ENCODE data around the gene GDPD5. TPM values are rescaled to one million over a fixed set of nuclear protein-coding genes. Genes with fewer than 3 reads are reported as not detected.

GDPD5 gene
- total and polyA plus RNA-seq, 2 donors: 8.7 to 17.9 TPM

DNA sequence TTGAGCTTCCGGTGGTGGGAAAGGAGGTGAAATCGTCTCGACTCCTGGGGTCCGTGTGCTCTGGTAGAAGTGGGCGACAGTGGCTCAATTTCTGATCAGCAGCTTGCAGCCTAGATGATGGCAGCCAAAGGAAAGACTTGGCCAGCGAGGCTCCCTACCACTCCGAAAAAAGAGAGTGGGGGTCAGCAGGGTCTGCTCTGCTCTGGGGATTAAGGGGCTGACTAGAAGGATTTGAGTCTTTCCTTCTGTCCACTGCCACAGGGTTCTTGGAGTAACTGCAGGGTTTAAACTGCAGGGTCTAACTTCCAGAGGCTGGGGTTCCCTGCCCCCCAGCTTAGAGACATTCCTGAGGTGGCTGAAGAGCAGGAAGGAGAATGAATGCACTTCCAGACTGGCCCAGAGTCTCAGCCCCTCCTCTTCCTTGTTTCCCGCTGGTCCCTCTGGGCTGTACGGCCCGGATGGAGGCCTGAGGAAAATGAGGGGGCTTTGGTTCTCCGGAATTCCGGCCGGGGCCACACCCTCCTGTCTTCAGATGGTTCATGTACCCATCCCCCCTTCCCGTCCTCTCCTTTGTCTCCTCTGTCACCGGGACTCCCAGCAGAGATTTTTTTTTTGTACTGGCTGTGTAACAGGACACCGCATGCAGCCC is 37.2 kb upstream of the GDPD5 start:
- peak overlapping the region; percentile 65 for H3K4me3 ChIP-seq (ENCODE audit: low read depth, low read length)

DNA sequence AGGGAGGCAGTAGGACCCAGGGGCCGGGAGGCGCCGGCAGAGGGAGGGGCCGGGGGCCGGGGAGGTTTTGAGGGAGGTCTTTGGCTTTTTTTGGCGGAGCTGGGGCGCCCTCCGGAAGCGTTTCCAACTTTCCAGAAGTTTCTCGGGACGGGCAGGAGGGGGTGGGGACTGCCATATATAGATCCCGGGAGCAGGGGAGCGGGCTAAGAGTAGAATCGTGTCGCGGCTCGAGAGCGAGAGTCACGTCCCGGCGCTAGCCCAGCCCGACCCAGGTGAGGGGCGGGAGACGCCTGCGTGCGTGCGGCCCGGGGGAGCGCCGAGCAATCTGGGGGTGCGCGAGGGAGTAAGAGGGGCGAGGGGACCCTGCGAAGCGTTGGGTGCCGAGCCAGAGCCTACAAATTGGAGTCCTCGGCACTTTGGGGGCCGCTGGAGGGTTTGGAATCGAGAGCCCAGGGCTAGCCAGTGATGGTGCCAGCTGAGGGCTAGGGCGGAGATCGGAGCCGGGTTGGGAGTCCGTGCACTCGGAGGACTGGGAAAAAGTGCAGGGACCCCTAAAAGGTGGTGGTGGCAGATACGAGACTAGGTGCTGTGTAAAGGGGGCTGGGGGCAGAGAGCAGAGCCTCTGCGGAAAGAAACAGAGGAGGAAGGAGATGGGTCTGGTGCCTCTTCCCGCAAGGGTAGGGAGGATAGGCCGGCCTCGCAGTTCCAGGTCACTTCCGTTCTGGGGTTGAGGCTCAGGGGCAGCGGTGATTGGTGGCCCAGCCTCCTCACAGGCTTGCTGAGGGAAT is 36.5 kb upstream of the GDPD5 start, which contains the start of gene SERPINH1:
Gene SERPINH1 (plus strand): TSS at position 206 of the 788 bp plus-strand sequence. CDS start 4,097 bp downstream, outside the sequence.
- peak within 1 kb of the TSS; percentile 92 for H3K27ac ChIP-seq (ENCODE audit: low read depth)
- no peaks in the 10 kb centered on the region for H3K4me1 ChIP-seq (ENCODE audit: insufficient read depth)
- DNase-seq (ENCODE audit: extremely low spot score): peak; percentile 84
- WGBS: under 1% methylated on average over 51 of the region's 51 CpGs
- no peaks in the 10 kb centered on the region for H3K36me3 ChIP-seq (ENCODE audit: insufficient read depth)
- H3K4me3 ChIP-seq (ENCODE audit: low read depth, low read length): peak within 1 kb of the TSS; percentile 65

More for the DNA sequence above, 37.2 kb upstream of the GDPD5 start:
- Histone ChIP-seq H3K4me1 (ENCODE audit: insufficient read depth) (no peaks in the 10 kb centered on the region), H3K36me3 (ENCODE audit: insufficient read depth) (no peaks in the 10 kb centered on the region), H3K27ac (ENCODE audit: low read depth) (peak overlapping the region; percentile 92)
- 2% methylated on average over 16 of the region's 16 CpGs for WGBS
- DNase-seq (ENCODE audit: extremely low spot score): no peak

- WGBS: 13% methylated on average over 21 of the region's 21 CpGs
- DNase-seq (ENCODE audit: extremely low spot score): no peak
- peak overlapping the region; percentile 65 for H3K4me3 ChIP-seq (ENCODE audit: low read depth, low read length)
- H3K27ac ChIP-seq (ENCODE audit: low read depth): peak overlapping the region; percentile 92
- no peaks in the 10 kb centered on the region for H3K36me3 ChIP-seq (ENCODE audit: insufficient read depth)
- H3K4me1 ChIP-seq (ENCODE audit: insufficient read depth): no peaks in the 10 kb centered on the region
Observed at GRCh38 chr11:75561426-75562047, 35.8 kb upstream of the GDPD5 start.

DNA sequence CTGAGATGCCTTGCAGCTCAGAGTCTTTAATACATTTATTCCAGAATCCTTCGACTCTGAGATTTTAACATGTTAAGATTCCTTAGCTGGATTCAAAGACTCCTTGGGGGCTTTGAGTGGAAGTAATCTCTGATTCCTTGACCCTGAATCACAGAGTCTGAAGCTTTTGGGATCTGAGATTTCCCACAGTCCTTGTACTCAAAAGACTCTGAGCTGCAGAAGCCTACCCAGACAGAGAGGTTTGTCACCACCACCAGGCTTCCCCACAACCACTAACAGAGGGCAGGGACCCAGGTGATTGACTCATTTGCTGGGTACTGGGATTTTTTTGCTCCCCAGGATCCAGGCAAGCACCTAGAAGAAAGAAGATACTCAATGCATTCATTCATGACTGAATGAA is 34.9 kb upstream of the GDPD5 start:
- H3K36me3 ChIP-seq (ENCODE audit: insufficient read depth): no peaks in the 10 kb centered on the region
- no peak overlapping the region for H3K27ac ChIP-seq (ENCODE audit: low read depth)
- H3K4me1 ChIP-seq (ENCODE audit: insufficient read depth): no peaks in the 10 kb centered on the region
- WGBS: 30% methylated on average over 1 of the region's 1 CpG
- no peak for DNase-seq (ENCODE audit: extremely low spot score)
- no peak overlapping the region for H3K4me3 ChIP-seq (ENCODE audit: low read depth, low read length)

- Histone ChIP-seq H3K27ac (ENCODE audit: low read depth) (peak overlapping the region; percentile 82), H3K4me1 (ENCODE audit: insufficient read depth) (no peaks in the 10 kb centered on the region), H3K4me3 (ENCODE audit: low read depth, low read length) (no peak overlapping the region), H3K36me3 (ENCODE audit: insufficient read depth) (no peaks in the 10 kb centered on the region)
- 16% methylated on average over 8 of the region's 8 CpGs for WGBS
- DNase-seq (ENCODE audit: extremely low spot score): no peak
Observed at GRCh38 chr11:75558939-75559843, 33.5 kb upstream of the GDPD5 start.

GRCh38 chr11:75557666-75558494 is 32.1 kb upstream of the GDPD5 start:
- Histone ChIP-seq H3K4me1 (ENCODE audit: insufficient read depth) (no peaks in the 10 kb centered on the region), H3K4me3 (ENCODE audit: low read depth, low read length) (no peak overlapping the region), H3K36me3 (ENCODE audit: insufficient read depth) (no peaks in the 10 kb centered on the region), H3K27ac (ENCODE audit: low read depth) (peak overlapping the region; percentile 82)
- DNase-seq (ENCODE audit: extremely low spot score): no peak
- 14% methylated on average over 17 of the region's 17 CpGs for WGBS

- 68% methylated on average over 3 of the region's 3 CpGs for whole genome bisulfite sequencing
- DNase-seq (ENCODE audit: extremely low spot score): no peak
- H3K4me1 ChIP-seq (ENCODE audit: insufficient read depth): no peaks in the 10 kb centered on the region
- H3K27ac ChIP-seq (ENCODE audit: low read depth): no peak overlapping the region
- H3K4me3 ChIP-seq (ENCODE audit: low read depth, low read length): no peak overlapping the region
- H3K36me3 ChIP-seq (ENCODE audit: insufficient read depth): no peaks in the 10 kb centered on the region
Observed at GRCh38 chr11:75556275-75556674, 30.5 kb upstream of the GDPD5 start.

- DNase-seq (ENCODE audit: extremely low spot score): no peak
- WGBS: 81% methylated on average over 12 of the region's 12 CpGs
- H3K4me3 ChIP-seq (ENCODE audit: low read depth, low read length): no peak overlapping the region
- H3K36me3 ChIP-seq (ENCODE audit: insufficient read depth): no peaks in the 10 kb centered on the region
- no peaks in the 10 kb centered on the region for H3K4me1 ChIP-seq (ENCODE audit: insufficient read depth)
- peak overlapping the region; percentile 80 for H3K27ac ChIP-seq (ENCODE audit: low read depth)
Observed at GRCh38 chr11:75555079-75555811, 29.5 kb upstream of the GDPD5 start.

- Histone ChIP-seq H3K4me3 (ENCODE audit: low read depth, low read length) (no peak overlapping the region), H3K36me3 (ENCODE audit: insufficient read depth) (no peaks in the 10 kb centered on the region), H3K4me1 (ENCODE audit: insufficient read depth) (no peaks in the 10 kb centered on the region), H3K27ac (ENCODE audit: low read depth) (peak overlapping the region; percentile 80)
- WGBS: 15% methylated on average over 21 of the region's 21 CpGs
- DNase-seq (ENCODE audit: extremely low spot score): peak; percentile 92
Observed at GRCh38 chr11:75554258-75555022, 28.7 kb upstream of the GDPD5 start.

- no peak overlapping the region for H3K27ac ChIP-seq (ENCODE audit: low read depth)
- WGBS: 12% methylated on average over 1 of the region's 1 CpG
- H3K36me3 ChIP-seq (ENCODE audit: insufficient read depth): no peaks in the 10 kb centered on the region
- DNase-seq (ENCODE audit: extremely low spot score): no peak
- no peak overlapping the region for H3K4me3 ChIP-seq (ENCODE audit: low read depth, low read length)
- H3K4me1 ChIP-seq (ENCODE audit: insufficient read depth): no peaks in the 10 kb centered on the region
Observed at GRCh38 chr11:75553889-75554257, 28.1 kb upstream of the GDPD5 start.

DNA sequence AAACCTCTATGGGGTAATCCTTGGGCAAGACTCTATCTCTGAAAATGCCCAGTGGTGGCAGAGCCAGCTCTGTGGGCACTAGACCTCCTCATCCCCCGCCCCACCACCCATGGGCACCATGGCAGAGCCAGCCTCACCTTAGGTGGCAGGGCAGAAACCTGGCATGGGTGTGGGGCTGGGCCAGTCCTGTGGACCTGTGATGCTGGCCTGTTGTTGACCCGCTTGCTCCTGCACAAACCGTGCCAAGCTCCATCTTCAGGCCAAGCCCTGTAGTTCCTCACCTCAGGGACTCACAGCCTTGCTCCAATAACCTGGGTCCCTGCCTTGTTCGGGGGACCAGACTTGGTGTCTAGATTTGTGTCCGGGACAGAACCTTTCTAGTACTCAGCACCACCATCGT is 27.4 kb upstream of the GDPD5 start:
- H3K4me3 ChIP-seq (ENCODE audit: low read depth, low read length): no peak overlapping the region
- 86% methylated on average over 6 of the region's 6 CpGs for WGBS
- H3K27ac ChIP-seq (ENCODE audit: low read depth): no peak overlapping the region
- no peaks in the 10 kb centered on the region for H3K4me1 ChIP-seq (ENCODE audit: insufficient read depth)
- DNase-seq (ENCODE audit: extremely low spot score): no peak
- no peaks in the 10 kb centered on the region for H3K36me3 ChIP-seq (ENCODE audit: insufficient read depth)
